ENCODE data around the gene ZNF98.

DNA sequence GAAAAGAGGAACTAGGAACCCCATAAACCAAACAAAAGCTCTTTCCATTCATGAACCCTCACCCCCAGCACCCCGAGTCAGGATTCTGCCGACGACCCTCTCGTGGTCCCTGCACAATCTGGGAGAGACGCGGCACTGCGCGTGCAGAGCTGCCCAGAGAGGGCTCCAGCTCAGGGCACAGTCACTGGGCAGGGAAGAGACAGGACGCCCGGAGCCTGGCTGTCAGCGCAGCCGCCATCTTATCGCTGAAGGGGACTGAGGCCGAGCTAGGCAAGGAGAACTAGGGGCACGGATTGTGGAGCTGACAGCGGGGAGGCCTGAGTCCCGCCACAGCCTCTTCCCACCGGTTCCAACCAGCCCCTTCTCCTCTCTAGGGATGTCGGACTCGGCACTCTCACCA, 349 bp downstream of the ZNF98 start:
- TF ChIP-seq, protein P1, sequence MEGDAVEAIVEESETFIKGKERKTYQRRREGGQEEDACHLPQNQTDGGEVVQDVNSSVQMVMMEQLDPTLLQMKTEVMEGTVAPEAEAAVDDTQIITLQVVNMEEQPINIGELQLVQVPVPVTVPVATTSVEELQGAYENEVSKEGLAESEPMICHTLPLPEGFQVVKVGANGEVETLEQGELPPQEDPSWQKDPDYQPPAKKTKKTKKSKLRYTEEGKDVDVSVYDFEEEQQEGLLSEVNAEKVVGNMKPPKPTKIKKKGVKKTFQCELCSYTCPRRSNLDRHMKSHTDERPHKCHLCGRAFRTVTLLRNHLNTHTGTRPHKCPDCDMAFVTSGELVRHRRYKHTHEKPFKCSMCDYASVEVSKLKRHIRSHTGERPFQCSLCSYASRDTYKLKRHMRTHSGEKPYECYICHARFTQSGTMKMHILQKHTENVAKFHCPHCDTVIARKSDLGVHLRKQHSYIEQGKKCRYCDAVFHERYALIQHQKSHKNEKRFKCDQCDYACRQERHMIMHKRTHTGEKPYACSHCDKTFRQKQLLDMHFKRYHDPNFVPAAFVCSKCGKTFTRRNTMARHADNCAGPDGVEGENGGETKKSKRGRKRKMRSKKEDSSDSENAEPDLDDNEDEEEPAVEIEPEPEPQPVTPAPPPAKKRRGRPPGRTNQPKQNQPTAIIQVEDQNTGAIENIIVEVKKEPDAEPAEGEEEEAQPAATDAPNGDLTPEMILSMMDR (IDR thresholded peaks at IDR 0.05) = no peak
- TF ChIP-seq POLR2A (IDR thresholded peaks at IDR 0.05) = no peak
- no peak for TF ChIP-seq EP300 (IDR thresholded peaks at IDR 0.05)
